ENCODE results near the gene PHF12.
"Not testable (repeated sequence)": the region's sequence is repeated elsewhere in the genome, so short reads cannot be mapped to it uniquely, and the experiment has no call there.

The PHF12 gene

DNA sequence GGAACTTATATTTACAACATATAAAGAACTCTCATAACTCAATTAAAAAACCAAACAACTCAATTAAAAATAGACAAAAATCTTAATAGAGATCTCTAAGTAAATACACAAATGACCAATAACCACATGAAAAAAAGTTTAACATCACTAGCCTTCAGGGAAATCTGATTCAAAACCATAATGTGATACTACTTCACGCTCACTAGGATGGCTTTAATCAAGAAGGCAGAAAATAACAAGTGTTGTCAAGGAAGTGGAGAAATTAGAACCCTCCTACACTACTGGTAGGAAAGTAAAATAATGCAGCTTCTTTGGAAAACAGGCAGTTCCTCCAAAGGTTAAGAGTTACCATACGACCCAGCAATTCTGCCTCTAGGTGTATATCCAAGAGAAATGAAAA lies 8.4 kb downstream of the PHF12 start:
- Mint-ChIP-seq H3K4me3 (no peak overlapping the region), H3K36me3 (ENCODE audit: low read depth) (peaks cover 62% of the 10 kb centered on the region), H3K27ac (no peak overlapping the region), H3K27me3 (ENCODE audit: low read depth) (no peaks in the 10 kb centered on the region), H3K4me1 (ENCODE audit: low read depth) (peaks cover 55% of the 10 kb centered on the region), H3K9me3 (no peaks in the 10 kb centered on the region)
- DNase-seq (ENCODE audit: low spot score), result no peak

DNA sequence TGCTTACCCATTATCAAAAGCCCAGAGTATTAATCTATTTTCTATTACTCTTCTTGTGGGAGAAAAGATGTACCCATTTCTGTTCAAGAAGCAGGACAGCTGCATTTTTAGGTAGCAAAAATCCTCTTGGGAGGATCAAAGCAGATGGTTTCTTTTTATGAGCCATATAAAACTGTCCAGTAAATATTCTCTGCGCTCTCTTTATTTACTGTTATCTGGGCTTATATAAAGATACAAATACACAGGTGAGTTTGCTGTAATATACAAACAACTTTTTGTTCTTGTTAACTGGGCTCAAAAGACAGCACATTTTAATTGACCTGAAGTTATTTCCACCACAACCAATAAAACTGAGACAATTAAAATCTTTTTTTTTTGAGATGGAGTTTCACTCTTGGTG lies 10.1 kb downstream of the PHF12 start:
- Mint-ChIP-seq H3K27me3 (ENCODE audit: low read depth) (no peaks in the 10 kb centered on the region), H3K36me3 (ENCODE audit: low read depth) (peaks cover 59% of the 10 kb centered on the region), H3K9me3 (no peaks in the 10 kb centered on the region), H3K4me3 (no peak overlapping the region), H3K4me1 (ENCODE audit: low read depth) (peaks cover 58% of the 10 kb centered on the region), H3K27ac (no peak overlapping the region)
- no peak for DNase-seq (ENCODE audit: low spot score)

DNA sequence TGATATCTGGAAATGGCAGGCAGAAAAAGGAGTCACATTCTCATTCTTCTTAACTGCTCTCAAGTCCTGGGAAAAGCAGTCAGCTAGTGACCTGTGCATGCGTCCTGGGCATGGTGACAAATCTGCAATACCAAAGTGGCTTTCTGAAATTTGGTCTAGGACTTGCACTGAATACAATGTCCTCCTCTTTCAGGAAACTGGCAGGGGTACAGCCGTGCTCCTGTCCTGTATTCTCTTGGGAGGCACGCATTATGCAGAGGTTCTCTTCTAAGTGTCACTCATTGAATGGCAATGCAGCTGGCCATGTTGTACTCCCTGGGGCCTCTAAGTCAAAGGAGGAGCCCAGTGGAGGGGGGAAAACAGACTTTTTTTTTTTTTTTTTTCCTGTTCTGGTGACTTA lies 10.6 kb downstream of the PHF12 start:
- no peak for DNase-seq (ENCODE audit: low spot score)
- no peak overlapping the region for H3K4me3 Mint-ChIP-seq
- H3K27ac Mint-ChIP-seq, result no peak overlapping the region
- H3K9me3 Mint-ChIP-seq, result no peaks in the 10 kb centered on the region
- H3K36me3 Mint-ChIP-seq (ENCODE audit: low read depth), result peaks cover 58% of the 10 kb centered on the region
- H3K27me3 Mint-ChIP-seq (ENCODE audit: low read depth), result no peaks in the 10 kb centered on the region
- H3K4me1 Mint-ChIP-seq (ENCODE audit: low read depth), result peaks cover 60% of the 10 kb centered on the region

DNA sequence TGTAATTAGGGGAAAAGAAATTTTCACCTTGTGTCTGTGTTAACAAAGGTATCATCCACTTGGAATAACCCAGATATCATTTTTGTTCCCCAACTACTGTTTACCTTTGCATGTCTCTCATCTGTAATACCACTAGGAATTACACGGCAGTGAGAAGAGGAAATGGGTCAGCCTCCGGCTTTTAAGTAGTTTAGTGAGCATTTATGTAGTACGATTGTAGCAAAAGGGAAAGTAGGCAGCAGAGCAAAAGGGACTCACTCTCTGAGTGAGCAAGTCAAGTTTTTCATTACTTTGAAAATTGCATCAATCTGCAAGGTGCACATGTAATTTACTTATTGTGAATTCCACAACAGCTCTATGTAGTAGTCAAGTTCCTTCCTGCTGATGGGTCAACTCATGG lies 11.2 kb downstream of the PHF12 start:
- H3K4me3 Mint-ChIP-seq, result no peak overlapping the region
- H3K27me3 Mint-ChIP-seq (ENCODE audit: low read depth), result no peaks in the 10 kb centered on the region
- no peak for DNase-seq (ENCODE audit: low spot score)
- H3K9me3 Mint-ChIP-seq, result no peaks in the 10 kb centered on the region
- peaks cover 58% of the 10 kb centered on the region for H3K4me1 Mint-ChIP-seq (ENCODE audit: low read depth)
- H3K27ac Mint-ChIP-seq, result peak overlapping the region; percentile 26
- peaks cover 52% of the 10 kb centered on the region for H3K36me3 Mint-ChIP-seq (ENCODE audit: low read depth)

DNA sequence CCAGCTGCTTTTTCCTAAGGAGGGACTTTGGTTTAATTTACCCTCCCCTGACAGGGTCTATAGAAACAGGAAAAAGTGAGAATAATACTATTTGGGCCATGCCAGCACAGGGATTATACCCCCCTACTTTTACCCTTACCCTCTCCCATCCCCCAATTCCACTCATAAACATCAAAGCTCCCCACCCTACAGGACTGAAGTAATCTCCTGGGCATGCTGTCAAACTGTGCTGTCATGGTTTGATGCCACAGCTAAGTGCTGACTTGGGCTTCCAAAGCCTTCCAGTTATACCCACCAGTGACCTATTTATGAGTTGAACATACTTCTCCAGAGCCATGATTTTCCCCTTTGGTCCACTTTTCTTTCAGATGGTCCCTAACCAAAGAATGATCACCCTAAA lies 12.8 kb downstream of the PHF12 start:
- H3K9me3 Mint-ChIP-seq, result no peaks in the 10 kb centered on the region
- H3K36me3 Mint-ChIP-seq (ENCODE audit: low read depth), result peaks cover 44% of the 10 kb centered on the region
- peak overlapping the region; percentile 5 for H3K27ac Mint-ChIP-seq
- no peak overlapping the region for H3K4me3 Mint-ChIP-seq
- peaks cover 56% of the 10 kb centered on the region for H3K4me1 Mint-ChIP-seq (ENCODE audit: low read depth)
- H3K27me3 Mint-ChIP-seq (ENCODE audit: low read depth), result no peaks in the 10 kb centered on the region
- DNase-seq (ENCODE audit: low spot score), result no peak

DNA sequence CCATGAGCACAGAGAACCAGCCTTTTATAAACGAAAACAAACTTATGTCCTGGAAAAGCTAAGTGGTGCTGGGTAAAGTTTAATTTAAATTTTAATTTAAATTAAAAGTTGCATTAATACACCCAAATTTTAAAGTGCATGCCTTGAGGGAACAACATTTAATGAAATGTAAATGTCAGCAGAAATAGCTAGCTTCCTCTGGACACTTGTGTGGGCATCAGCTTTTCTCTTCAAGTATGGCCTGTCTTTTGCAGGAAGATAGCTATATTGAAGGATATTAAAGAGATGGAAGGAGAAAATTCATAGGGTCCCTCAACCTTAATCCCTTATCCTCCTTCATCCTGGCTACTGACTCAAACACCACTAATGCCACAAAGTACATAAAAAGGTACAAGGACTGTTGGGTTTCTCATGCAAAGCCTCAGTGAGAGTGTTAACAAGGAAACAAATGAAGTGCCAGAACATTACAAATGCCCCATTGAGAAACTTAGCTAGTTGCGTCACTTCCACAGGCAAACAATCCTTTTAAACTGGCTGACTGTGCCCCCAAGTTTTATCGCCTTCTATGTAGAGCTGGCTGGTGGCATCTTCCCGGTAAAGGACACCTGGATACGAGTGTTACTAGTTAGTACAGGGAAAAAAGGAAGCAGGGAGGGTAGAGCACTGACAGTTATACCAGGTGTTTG lies 14.1 kb downstream of the PHF12 start:
- no peak for DNase-seq (ENCODE audit: low spot score)
- H3K36me3 Mint-ChIP-seq (ENCODE audit: low read depth), result peaks cover 37% of the 10 kb centered on the region
- H3K9me3 Mint-ChIP-seq, result no peaks in the 10 kb centered on the region
- no peak overlapping the region for H3K27ac Mint-ChIP-seq
- no peak overlapping the region for H3K4me3 Mint-ChIP-seq
- peaks cover 57% of the 10 kb centered on the region for H3K4me1 Mint-ChIP-seq (ENCODE audit: low read depth)
- no peaks in the 10 kb centered on the region for H3K27me3 Mint-ChIP-seq (ENCODE audit: low read depth)

DNA sequence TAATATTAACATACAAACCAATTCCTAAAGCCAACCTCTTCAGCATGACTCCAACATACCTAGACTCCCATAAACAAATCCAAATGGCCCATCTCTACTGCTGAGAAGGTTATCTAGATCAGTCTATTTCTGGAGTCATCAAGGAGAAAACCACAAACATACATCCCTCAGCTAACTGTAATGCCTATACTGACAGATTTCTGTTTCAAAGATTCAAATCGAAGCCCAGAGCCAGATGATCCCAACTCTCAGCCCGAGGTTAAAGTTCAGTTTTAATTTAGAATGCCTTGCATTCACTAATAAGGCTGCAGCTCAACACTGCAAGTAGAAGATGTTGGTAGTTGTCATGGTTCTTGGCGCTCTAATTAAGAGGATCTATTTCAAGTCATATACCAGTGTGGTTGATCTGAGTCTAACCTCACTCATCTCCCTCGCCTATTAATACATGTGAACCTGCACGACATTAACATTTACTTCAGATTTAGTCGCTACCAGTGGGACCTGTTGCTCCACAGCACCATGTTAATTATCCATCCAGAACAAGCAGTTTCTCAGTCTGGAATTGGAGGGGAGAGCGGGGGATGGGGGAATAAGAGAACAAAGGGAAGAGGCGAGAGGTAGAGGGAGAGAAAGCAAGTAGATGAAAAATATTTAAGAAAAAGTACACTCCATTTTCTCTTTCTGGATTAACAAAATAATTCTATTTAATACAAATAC lies 15.4 kb downstream of the PHF12 start:
- no peaks in the 10 kb centered on the region for H3K9me3 Mint-ChIP-seq
- no peak overlapping the region for H3K27ac Mint-ChIP-seq
- no peak for DNase-seq (ENCODE audit: low spot score)
- H3K27me3 Mint-ChIP-seq (ENCODE audit: low read depth), result no peaks in the 10 kb centered on the region
- H3K4me1 Mint-ChIP-seq (ENCODE audit: low read depth), result peaks cover 54% of the 10 kb centered on the region
- H3K4me3 Mint-ChIP-seq, result no peak overlapping the region
- peaks cover 31% of the 10 kb centered on the region for H3K36me3 Mint-ChIP-seq (ENCODE audit: low read depth)

DNA sequence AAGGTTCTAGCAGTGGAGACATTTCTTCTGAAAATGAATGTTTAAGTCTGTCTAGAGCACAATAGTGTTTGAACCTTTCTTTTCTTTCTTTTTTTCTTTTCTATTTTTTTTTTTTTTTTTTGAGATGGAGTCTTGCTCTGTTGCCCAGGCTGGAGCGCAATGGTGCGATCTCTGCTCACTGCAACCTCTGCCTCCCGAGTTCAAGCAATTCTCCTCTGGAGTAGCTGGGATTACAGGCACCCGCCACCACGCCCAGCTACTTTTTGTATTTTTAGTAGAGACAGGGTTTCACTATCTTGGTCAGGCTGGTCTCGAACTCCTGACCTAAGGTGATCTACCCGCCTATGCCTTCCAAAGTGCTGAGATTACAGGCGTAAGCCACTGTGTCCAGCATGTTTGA lies 16.8 kb downstream of the PHF12 start:
- Mint-ChIP-seq H3K36me3 (ENCODE audit: low read depth) (peaks cover 33% of the 10 kb centered on the region), H3K4me1 (ENCODE audit: low read depth) (peaks cover 54% of the 10 kb centered on the region)
- not testable (repeated sequence) for H3K9me3 Mint-ChIP-seq; H3K27me3 Mint-ChIP-seq (ENCODE audit: low read depth); H3K4me3 Mint-ChIP-seq; H3K27ac Mint-ChIP-seq; DNase-seq (ENCODE audit: low spot score)

DNA sequence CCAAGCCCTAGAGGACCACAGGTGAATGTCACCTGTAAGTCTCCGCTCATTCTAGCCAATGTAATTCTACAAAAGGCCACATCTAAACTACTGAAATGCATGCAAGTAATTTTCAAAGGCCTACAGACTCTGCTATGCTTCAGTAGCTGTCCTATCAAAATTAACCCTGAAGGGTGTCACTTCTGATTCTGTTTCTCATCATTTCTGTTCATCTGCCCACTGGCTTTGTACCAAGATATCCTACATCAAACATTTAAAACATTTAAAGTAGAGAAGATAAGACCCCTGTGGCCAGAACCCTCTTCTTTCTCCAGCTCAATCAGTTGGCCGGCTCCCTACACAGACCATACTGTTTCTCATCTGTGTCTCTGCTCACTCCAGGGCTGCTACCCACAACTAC lies 21.5 kb downstream of the PHF12 start:
- Mint-ChIP-seq H3K27ac (peak overlapping the region; percentile 46), H3K4me3 (no peak overlapping the region)

DNA sequence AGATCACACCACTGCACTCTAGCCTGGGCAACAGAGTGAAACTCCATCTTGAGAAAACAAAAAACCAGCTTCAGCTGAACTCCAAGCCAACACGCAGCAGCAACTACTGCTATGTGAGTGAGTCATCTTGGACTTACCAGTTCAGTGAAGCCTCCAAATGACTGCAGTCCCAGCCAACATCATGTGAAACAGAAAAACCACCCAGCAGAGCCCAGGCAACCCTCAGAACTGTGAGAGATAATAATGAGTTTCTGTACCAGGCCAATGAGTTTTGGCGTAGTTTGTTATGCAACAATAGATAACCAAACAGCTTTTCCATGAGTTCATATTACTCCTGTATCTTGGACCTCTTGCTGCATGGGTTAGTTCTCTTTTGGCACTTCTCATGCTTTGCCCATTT lies 23.3 kb downstream of the PHF12 start:
- peaks cover 51% of the 10 kb centered on the region for H3K4me1 Mint-ChIP-seq (ENCODE audit: low read depth)

More for the DNA sequence above, 21.5 kb downstream of the PHF12 start:
- Mint-ChIP-seq H3K4me1 (ENCODE audit: low read depth) (peaks cover 51% of the 10 kb centered on the region), H3K27me3 (ENCODE audit: low read depth) (no peaks in the 10 kb centered on the region), H3K9me3 (peaks cover 16% of the 10 kb centered on the region), H3K36me3 (ENCODE audit: low read depth) (peaks cover 47% of the 10 kb centered on the region)
- DNase-seq (ENCODE audit: low spot score), result no peak

DNA sequence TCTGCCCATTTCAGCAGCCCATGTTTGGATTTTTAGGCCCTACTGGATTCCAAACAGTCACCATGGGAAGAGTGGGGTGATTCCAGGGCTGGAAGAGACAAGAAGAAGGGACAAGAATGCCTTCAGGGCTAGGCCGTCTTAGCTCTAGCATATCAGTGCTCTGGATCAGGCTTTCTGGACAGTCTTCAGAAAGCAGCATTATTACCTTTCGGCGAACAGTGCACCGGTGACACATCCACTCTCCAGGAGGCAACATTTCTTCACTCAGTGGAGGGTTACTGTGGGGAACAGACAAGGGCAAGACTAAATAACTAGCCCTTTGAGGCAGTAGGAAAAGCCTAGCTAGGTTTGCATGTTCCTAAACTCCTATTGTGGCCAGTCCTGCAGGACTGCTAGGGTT lies 24.5 kb downstream of the PHF12 start:
- peaks cover 16% of the 10 kb centered on the region for H3K9me3 Mint-ChIP-seq
- peak overlapping the region; percentile 11 for H3K4me3 Mint-ChIP-seq
- peaks cover 61% of the 10 kb centered on the region for H3K36me3 Mint-ChIP-seq (ENCODE audit: low read depth)

More for the DNA sequence above, 23.3 kb downstream of the PHF12 start:
- Mint-ChIP-seq H3K27me3 (ENCODE audit: low read depth) (no peaks in the 10 kb centered on the region), H3K9me3 (peaks cover 16% of the 10 kb centered on the region), H3K36me3 (ENCODE audit: low read depth) (peaks cover 54% of the 10 kb centered on the region), H3K27ac (peak overlapping the region; percentile 52), H3K4me3 (no peak overlapping the region)
- peak; percentile 47 for DNase-seq (ENCODE audit: low spot score)

DNA sequence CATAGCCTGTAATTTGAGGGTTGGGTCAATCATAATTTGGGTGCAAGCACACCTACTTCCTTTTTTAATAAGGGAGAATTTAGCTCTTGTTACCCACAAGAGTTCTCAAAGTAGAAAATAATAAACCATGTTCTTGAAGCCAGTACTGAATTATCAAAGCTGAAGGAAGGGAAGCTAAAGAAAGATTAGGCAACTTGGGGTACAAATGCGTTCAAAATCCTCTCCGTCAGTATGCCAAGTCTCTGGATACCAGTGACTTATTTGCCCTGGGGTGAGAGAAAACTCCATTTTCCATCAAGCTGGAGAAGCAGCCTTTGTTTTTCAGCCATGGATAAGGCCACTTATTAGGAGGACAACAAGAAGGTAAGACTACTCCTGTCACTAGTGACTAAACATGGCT lies 25.0 kb downstream of the PHF12 start:
- peaks cover 16% of the 10 kb centered on the region for H3K9me3 Mint-ChIP-seq
- H3K27ac Mint-ChIP-seq, result peak overlapping the region; percentile 84
- peak overlapping the region; percentile 62 for H3K4me3 Mint-ChIP-seq
- H3K4me1 Mint-ChIP-seq (ENCODE audit: low read depth), result peaks cover 52% of the 10 kb centered on the region
- H3K27me3 Mint-ChIP-seq (ENCODE audit: low read depth), result no peaks in the 10 kb centered on the region
- no peak for DNase-seq (ENCODE audit: low spot score)
- H3K36me3 Mint-ChIP-seq (ENCODE audit: low read depth), result peaks cover 65% of the 10 kb centered on the region

More for the DNA sequence above, 24.5 kb downstream of the PHF12 start:
- H3K27me3 Mint-ChIP-seq (ENCODE audit: low read depth), result no peaks in the 10 kb centered on the region
- H3K27ac Mint-ChIP-seq, result peak overlapping the region; percentile 84
- no peak for DNase-seq (ENCODE audit: low spot score)
- H3K4me1 Mint-ChIP-seq (ENCODE audit: low read depth), result peaks cover 52% of the 10 kb centered on the region

DNA sequence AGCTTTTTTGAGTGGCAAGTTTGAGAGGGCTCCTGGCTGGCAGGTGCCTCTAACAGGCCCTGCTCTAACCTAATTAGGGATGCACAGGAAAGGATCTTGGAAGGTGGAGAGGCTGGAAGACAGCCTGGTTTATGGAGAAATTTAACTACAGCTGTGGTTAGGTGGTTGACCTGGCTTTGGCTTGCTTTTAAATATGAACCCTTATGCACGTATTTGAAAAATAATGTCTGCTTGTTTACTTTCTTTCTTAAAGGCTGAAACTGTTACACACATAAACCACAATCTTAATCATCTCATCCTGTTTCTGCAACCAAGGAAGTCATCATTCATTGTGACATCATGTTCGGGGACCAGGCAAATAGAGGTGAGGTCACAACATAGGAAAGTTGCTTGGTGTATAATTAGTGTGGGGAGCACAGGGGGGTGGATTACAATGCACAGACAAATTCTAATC lies 25.4 kb downstream of the PHF12 start:
- H3K27ac Mint-ChIP-seq, result peak overlapping the region; percentile 84
- H3K4me3 Mint-ChIP-seq, result peak overlapping the region; percentile 62
- H3K4me1 Mint-ChIP-seq (ENCODE audit: low read depth), result peaks cover 52% of the 10 kb centered on the region
- peaks cover 16% of the 10 kb centered on the region for H3K9me3 Mint-ChIP-seq
- peak; percentile 62 for DNase-seq (ENCODE audit: low spot score)
- no peaks in the 10 kb centered on the region for H3K27me3 Mint-ChIP-seq (ENCODE audit: low read depth)
- H3K36me3 Mint-ChIP-seq (ENCODE audit: low read depth), result peaks cover 67% of the 10 kb centered on the region

DNA sequence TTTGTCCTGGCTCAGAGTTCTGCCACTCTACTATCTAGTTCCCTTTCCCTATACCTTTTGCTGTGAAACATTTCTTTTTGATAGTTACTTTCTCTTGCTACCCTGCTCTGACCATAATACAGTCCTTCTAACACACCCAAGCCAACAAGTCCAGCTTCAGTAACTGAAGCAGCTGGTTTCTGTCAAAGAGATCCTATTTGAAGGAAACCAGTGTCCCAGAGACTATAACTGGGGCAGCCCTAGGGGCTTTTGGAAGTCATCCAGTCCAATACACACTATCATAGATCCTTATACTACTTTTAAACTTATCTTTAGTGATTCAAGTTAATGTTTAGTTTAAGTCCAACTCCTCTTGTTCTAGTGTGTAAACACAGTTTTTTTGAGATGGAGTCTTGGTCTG lies 31.1 kb downstream of the PHF12 start:
- DNase-seq (ENCODE audit: low spot score), result no peak
- Mint-ChIP-seq H3K4me1 (ENCODE audit: low read depth) (peaks cover 16% of the 10 kb centered on the region), H3K27ac (peak overlapping the region; percentile 45), H3K9me3 (no peaks in the 10 kb centered on the region), H3K4me3 (no peak overlapping the region), H3K36me3 (ENCODE audit: low read depth) (peaks cover 71% of the 10 kb centered on the region), H3K27me3 (ENCODE audit: low read depth) (no peaks in the 10 kb centered on the region)

All from T-helper 2 cell treated with Interferon-gamma antibody and Interleukin-4, amounts not matched to agents 5 μg/mL and 100 μg/mL, for 36 hours (primary cell).